ENCODE data around the gene SCGB1C1.
"Not testable (repeated sequence)": the region's sequence is repeated elsewhere in the genome, so short reads cannot be mapped to it uniquely, and the experiment has no call there.

SCGB1C1 gene

DNA sequence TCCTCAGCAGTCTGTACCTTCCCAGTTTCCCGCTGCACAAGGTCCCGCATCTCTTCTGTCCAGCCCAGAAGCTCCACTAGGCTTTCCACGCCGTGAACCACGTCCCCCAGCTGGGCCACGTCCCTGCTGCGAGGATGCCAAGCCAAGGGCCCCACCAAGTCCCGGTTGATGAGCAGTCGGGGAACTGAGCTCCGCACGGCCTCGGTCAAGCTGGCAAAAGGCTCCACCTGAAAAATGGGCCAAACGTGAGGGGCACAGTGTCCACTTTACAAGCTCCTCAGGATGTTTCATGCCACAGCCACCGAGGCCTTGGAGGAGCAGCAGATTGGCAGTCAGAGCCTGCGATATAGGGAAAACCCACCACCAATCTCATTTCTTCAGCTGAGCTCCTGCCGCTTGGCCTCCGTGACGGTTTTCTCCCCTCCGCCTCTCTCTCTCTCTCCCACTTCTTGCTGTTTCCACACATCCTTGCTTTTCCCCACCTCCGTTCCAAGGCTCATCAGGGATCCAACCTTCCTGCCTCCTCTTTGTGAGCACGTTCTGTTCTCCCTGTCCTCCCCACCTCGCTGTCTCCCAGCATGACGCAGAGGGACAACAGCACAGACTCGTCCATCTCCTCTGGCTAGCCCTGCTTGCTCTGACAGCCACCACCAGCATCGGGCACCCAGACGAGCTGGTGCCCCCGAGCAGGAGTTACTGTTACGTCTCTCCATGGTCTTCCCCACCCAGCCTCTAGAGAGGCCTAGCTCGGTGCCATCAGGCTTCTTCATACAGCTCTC lies 26.1 kb downstream of the SCGB1C1 start:
- no peak for DNase-seq

DNA sequence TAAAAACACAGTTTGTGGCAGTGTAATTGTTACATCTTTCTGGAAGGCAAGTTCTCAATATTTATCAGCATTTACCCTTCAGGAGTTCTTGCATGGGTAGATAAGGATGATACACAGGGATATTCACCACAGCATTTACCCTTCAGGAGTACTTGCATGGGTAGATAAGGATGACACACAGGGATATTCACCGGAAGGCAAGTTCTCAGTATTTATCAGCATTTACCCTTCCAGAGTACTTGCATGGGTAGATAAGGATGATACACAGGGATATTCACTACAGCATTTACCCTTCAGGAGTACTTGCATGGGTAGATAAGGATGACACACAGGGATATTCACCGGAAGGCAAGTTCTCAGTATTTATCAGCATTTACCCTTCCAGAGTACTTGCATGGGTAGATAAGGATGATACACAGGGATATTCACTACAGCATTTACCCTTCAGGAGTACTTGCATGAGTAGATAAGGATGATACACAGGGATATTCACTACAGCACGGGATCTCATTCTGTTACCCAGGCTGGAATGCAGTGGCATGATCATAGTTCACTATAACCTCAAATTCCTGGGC lies 27.9 kb downstream of the SCGB1C1 start:
- not testable (repeated sequence) for DNase-seq

GRCh38 chr11:221539-221938 lies 28.7 kb downstream of the SCGB1C1 start:
- no peak for DNase-seq

GRCh38 chr11:221998-222789 lies 29.3 kb downstream of the SCGB1C1 start:
- DNase-seq, result no peak

GRCh38 chr11:223026-223789 lies 30.3 kb downstream of the SCGB1C1 start:
- DNase-seq, result no peak

DNA sequence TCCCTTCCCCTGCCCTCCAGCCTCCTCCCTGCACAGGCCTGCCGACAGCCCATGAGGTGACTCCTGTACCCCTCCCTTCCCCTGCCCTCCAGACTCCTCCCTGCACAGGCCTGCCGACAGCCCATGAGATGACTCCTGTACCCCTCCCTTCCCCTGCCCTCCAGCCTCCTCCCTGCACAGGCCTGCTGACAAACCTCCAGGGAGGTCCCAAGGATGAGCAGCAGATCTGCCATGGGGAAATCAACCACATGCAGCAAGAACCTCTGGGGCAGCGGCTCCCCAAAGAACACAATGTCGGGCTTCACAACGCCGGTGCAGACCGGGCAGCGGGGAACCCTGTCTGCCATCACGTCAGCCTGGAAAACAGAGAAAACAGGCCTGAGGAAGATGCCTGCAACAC lies 31.0 kb downstream of the SCGB1C1 start:
- DNase-seq, result no peak

DNA sequence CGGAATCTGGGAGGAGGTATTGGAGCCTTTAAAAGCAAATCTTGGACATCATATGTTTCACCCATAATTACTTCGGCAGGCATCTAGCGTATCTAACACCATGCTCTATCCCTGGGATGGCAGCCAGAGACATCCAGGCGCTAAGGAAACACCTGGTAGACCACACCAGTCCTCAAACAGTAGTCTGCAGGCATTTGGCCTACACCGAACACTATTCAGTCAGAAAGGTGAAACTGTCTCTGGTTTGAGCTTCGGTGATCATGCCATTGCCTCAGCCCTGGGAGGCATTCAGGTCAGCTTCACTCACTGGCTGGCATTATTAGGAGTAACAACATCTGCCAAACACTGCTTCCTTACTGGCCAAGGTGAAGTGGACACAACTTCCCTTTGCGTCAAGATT lies 31.5 kb downstream of the SCGB1C1 start:
- DNase-seq, result no peak

DNA sequence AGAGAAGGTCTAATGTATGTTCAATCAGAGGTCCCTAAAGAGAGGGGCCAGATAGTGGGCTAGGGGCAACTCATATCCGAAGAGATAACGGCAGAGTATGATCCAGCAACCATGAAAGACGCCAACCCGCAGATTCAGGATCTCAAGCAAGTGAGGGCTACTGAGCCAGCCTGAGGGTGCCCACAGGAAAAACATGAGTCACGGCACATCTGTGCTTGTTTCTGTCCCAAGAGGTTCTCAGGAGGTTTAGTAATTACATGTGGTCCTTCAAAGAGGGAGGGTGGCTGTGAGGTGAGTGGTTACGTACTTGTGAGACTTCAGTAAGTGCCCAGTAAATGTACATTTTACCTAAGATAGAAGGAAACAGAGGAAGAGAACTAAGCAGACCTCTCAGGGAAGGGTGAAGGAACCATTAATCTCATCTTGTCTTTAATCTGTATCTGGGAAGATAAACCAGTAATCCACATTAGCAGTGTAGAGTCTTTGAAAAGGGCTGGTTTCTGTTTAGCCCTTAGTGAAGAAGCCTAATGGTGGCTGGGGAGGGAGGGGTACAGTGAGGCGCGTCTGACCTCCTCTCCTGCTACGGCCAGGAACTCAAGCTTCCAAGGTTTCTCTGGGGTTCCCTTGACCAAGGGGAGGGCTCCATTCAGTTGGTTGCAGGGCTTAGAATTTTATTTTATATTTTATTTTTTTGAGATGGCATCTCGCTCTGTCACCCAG lies 33.0 kb downstream of the SCGB1C1 start:
- DNase-seq, result no peak

DNA sequence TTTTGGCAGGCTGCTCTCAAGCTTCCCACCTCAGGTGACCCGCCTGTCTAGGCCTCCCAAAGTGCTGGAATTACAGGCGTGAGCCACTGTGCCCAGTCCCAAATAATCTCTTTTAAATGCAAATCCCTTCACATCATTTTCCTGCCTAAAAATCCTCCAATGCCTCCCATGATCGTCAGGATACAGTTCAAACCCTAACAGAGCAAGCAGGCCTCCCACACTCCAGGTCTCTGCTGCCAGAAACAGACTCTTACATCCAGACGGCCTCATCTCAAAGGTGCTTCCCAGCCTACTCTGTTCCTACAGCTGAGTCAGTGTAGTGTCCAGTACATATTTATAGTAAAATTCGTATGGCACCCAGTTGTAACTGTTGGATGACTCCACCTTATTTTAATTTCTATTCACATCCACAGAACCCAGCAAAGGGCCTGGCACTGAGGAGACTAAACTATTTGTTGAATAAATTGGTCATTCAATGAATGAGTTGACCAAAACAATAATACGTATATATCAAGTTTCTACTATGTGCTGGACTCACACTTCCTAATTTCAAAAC lies 35.0 kb downstream of the SCGB1C1 start:
- DNase-seq, result no peak

DNA sequence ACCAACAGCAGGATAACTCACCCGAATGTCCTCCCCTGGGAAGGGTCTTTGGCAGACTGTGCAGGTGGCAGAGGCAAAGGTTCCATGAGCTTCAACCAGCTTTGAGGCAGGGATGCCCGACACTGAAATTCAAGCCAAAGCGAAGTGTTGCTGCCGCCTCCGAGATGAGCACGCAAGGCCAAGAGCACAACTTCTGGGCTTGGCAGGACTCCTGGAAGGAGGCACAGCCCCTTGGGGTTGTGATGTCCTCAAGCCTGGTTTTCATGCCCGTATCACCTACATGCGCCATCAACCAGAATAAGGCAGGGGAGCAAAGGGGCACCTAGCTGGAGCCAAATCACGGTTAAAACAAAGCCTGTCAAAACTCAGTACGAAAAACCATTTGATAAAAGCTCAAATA lies 37.6 kb downstream of the SCGB1C1 start:
- DNase-seq, result no peak

GRCh38 chr11:232783-233565 lies 40.1 kb downstream of the SCGB1C1 start:
- DNase-seq, result no peak

DNA sequence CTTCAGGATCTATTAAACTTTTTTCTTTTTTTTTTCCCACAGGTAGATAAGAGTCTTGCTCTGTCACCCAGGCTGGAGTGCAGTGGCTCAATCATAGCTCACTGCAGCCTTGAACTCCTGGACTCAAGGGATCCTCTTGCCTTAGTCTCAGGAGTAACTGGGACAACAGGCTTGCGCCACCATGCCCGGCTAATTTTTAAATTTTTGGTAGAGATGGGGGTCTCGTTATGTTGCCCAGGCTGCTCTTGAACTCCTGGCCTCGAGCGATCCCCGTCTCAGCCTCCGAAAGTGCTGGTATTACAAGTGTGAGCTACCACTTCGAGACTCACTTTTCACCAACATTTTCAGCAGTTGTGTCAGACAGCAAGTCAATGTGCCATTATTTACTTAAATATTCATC lies 42.3 kb downstream of the SCGB1C1 start:
- no peak for DNase-seq

DNA sequence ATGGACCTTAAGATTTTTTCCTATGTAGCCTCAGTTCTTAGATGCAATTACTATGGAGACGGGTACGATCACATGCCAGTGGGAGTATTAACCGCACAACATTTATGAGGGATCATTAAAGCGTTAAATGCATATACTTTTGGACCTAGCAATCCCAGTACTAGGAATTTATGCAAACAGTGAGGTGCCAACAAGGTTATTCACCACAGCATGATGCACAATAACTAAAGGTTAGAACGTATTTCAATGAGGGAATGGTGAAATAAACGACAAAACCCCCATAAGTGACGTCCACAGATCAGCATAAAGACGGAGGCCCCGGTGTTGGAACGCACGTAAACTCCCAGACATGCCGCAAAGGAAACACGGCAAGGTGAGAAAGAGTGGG lies 42.7 kb downstream of the SCGB1C1 start:
- DNase-seq, result peak in 1 of 2 donors; percentile 59

- peak; percentile 56 to 64 for DNase-seq
Measured at GRCh38 chr11:235997-236773, 43.3 kb downstream of the SCGB1C1 start, which contains the start of gene SIRT3. Gene SIRT3, minus strand, starts transcription at chr11:236342. Its CDS starts 14 bp downstream, at chr11:236328.

DNA sequence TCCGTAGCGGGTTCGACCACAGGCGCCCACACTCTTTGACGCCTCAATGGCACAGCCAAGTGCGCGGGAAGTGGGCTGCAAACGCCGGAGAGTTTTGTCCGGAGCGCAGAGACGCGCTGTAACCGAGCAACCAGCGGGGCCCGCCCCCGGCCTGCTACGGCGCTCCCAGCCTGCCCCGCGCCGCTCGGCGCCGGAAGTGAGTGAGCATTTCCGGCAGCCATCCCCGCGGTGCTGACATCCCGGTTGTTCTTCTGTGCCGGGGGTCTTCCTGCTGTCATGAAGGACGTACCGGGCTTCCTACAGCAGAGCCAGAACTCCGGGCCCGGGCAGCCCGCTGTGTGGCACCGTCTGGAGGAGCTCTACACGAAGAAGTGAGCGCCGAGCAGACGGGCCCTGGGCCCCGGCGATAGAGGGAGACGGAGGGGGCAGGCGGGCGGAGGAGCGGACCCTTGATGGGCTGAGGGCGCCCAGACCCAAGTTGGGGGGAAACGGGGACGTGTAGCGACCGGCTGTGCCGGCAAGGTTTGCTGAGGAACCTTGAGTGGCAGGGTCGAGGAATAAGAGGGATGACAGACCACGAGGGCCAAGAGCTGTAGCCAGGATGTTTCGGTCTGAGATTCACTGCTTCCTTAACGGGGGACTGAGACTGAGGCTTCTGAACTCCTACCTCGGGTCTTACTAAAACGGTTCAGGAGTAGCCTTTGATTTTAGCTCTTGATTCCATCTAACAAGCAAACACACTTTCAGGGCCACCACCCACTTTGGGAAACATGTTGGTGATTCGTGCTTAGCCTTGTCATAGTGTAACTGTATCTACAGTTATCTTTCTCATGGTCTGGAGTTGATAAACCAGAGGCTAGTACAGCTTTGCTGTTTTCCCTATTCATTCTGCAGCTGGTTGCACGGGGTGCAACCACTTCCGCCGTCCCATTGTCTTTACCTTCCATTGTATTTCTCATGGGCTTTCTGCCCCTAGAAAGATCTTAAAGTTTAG lies 44.2 kb downstream of the SCGB1C1 start, which contains the start of gene PSMD13:
Gene PSMD13, plus strand, starts transcription at position 203 of the 994 bp plus-strand sequence. Its CDS starts 74 bp downstream, at position 277.
- DNase-seq, result peak; percentile 88 to 89

DNA sequence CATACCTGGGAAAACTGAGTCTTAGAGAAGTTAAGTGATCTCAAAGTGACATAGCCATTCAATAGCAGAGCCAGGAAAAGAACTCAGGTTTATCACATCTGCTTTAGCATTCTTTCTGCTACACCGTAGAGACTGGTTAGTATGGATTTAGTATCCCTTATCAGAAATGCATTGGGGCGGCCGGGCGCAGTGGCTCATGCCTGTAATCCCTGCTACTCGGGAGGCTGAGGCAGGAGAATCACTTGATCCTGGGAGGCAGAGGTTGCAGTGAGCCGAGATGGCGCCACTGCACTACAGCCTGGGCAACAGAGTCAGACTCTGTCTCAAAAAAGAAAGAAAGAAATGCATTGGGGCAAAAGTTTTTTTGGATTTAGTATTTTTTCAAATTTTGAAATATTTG lies 45.5 kb downstream of the SCGB1C1 start:
- not testable (repeated sequence) for DNase-seq

DNA sequence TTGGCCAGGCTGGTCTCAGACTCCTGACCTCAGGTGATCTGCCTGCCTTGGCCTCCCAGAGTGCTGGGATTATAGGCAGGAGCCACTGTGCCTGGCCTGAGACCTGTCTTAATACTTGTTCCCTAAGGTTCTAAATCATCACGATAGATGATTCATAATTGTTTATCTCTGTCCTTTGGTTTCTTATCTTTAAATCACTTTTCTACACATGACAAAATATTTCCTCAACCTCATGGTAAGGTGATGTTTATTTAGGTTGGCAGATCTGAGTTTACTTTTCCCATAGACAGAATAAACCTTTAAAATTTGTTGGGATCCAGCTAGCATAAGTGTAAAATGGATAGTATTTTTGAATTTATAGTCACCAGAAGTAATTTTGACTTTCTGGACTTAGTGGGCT lies 47.4 kb downstream of the SCGB1C1 start:
- no peak for DNase-seq

- no peak for DNase-seq
Measured at GRCh38 chr11:241634-242033, 48.8 kb downstream of the SCGB1C1 start.

Measured in stimulated activated CD4-positive, alpha-beta T cell treated with anti-CD3 and anti-CD28 coated beads, Interleukin-2, amount 100 ng/mL, for 48 hours (primary cell).